Skeletal muscle cell (primary cell): ENCODE results near the gene COX20.
A peak's percentile ranks its signal among the peaks of the same experiment; 100 is the strongest.
"Not testable (repeated sequence)": the region's sequence is repeated elsewhere in the genome, so short reads cannot be mapped to it uniquely, and the experiment has no call there.

Experiments
- DNase-seq: peaks from one replicate; pipeline ENCODE4 v3.0.0-alpha.2; 2010; ENCODE audit warnings: low read depth
- H3K4me3 ChIP-seq: 2 replicates; pipeline ENCODE4 v1.5.1; 2011; ENCODE audit warnings: low read depth, mild to moderate bottlenecking, control low read depth, low read length, moderate library complexity

The COX20 gene, protein sequence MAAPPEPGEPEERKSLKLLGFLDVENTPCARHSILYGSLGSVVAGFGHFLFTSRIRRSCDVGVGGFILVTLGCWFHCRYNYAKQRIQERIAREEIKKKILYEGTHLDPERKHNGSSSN

DNA sequence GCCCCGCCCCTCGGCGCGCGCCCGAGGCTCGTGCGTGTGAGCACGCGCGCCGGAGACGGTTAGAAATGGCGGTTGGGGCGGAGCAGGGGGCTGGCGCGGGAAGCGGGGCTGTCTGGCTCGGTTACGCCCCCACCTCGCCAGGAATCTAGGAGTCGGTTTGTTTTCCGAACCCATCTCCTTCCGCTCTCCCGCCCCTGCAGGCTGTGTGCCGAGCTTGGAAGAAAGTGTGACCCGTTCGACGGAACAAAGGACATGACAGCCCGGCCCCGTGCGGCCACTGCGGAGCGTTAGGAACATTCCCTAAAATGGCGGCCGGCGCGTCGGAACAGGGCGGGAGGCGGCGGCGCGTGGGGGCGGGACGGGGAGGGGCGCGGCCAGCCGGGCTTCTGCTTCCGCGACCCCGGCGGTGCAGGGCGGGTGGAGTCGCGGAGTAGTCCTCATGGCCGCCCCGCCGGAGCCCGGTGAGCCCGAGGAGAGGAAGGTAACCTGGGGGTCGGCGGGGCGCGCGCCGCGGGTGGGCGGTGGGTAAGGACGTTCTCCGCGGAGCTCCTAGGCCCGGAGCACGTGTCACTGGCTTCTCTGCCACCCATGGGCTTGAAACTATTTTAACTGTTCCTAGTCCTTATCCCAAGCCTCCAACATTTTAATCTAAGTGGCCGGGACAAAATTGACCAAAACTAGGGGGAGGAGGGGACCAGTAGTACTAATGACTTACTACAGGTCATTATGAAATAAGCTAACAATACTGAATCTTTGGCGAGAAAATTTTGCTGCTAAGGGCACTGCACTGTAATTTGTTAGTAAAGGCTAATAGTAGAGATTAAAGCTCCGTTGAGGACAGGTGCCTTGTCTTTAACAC lies at the start of gene COX20:
Gene COX20 (plus strand): TSS at position 383 of the 859 bp plus-strand sequence. CDS start 57 bp downstream, at position 440.
- peak; percentile 69 for DNase-seq
- H3K4me3 ChIP-seq, result peak within 1 kb of the TSS; percentile 69

GRCh38 chr1:244788493-244789275 lies 46.8 kb upstream of the COX20 start:
- no peak for DNase-seq
- no peak overlapping the region for H3K4me3 ChIP-seq

DNA sequence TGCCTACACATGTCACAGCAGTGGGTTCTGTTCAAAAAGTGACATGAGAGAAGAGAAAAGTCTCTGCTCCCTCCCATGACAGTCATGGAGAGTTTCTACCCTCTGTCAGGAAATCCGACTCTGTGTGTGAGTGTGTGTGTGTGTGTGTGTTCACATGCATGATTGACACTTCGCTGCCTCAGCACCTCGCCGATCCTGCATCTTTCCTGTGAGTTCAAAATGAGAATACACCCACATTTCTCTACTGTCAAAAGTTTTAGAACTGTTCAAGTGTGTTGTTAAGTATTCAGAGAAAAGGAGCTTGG lies 46.2 kb upstream of the COX20 start:
- no peak overlapping the region for H3K4me3 ChIP-seq
- DNase-seq, result no peak

DNA sequence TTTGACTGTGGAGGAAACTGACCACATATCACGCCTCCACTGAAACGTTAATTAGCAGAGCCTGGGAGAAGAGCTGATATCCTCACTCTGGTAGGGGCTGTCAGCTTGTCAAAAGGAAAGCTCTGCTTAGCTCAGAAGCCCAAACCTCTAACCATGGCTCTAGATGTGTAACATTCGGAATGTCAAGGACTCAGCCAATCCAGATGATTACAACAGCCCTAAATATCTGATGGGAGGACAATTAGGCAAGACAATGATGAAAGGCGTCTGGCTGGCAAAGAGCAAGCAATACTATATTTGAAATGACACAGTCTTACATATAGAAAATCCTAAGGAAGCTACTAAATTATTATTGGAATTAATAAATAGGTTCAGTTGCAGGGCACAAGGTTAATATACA lies 45.7 kb upstream of the COX20 start:
- no peak for DNase-seq
- no peak overlapping the region for H3K4me3 ChIP-seq

GRCh38 chr1:244791061-244791460 lies 44.4 kb upstream of the COX20 start:
- H3K4me3 ChIP-seq, result no peak overlapping the region
- no peak for DNase-seq

DNA sequence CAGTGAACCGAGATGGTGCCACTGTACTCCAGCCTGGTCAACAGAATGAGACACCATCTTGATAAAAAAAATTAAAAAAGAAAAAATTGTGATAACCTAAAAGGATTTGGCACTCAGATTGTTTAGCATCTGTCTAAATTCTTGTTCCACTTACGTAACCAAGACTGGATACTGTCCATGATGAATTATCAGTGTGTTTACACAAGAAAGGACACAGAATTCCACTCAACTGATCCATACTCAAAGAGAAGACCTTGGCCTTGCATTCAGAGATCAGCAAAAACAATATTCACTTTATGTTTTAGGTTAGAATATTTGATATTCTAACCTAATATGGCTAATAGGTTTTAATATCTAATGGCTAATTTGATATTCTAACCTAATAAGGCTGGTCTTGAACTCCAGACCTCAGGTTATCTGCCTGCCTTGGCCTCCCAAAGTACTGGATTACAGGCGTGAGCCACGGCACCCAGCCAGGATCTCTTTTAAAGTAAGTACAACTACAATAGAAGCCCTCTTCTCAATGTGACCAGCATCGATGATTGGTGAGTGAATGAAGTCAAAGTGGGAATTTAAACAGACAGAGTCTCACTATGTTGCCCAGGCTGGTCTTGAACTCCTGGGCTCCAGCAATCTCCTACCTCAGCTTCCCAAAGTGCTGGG lies 43.1 kb upstream of the COX20 start:
- H3K4me3 ChIP-seq, result no peak overlapping the region
- DNase-seq, result no peak

DNA sequence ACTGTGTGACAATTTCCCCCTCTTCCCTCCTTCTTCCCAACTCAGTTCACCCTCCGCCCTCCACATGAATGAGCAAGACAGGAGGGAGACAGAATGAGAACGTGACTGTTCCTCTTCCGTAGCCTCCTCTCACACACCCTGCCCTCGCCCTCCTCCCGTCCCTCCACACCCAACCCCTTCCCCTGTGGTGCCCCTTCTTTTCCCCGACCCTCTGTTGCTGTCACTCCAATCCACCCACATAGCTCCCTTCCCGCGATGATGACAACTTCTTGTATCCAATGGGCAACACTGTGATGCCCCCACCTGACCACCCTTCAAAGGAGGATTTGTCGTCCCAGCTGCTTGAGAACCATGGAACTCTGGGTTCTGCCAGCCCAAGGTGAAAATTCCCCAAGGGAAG lies 41.4 kb upstream of the COX20 start:
- H3K4me3 ChIP-seq, result no peak overlapping the region
- DNase-seq, result no peak

- DNase-seq, H3K4me3 ChIP-seq: not testable (repeated sequence)
These were observed 40.9 kb upstream of the COX20 start for GRCh38 chr1:244794516-244794915.

GRCh38 chr1:244796719-244797406 lies 38.6 kb upstream of the COX20 start:
- H3K4me3 ChIP-seq, result no peak overlapping the region
- peak; percentile 14 for DNase-seq

DNA sequence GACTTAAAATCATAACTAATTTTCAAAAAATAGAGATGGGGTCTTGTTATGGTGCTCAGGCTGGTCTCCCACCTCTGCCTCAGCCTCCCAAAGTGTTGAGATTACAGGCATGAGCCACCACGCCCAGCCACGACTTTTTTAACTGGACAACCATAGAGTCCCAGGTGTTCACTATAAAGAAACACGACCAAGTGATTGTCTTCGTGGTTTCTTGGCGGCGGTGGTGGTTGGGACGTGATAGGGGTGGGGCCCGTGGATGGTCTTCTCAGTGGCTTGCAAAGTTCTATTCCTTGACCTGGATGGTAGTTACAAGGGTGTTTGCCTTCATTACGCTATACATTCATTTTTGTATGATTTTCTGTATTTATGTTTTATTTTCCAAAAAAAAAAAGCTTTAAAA lies 34.6 kb upstream of the COX20 start:
- no peak for DNase-seq
- no peak overlapping the region for H3K4me3 ChIP-seq

- DNase-seq, result no peak
- no peak overlapping the region for H3K4me3 ChIP-seq
These were observed 34.2 kb upstream of the COX20 start for GRCh38 chr1:244801246-244801645.

DNA sequence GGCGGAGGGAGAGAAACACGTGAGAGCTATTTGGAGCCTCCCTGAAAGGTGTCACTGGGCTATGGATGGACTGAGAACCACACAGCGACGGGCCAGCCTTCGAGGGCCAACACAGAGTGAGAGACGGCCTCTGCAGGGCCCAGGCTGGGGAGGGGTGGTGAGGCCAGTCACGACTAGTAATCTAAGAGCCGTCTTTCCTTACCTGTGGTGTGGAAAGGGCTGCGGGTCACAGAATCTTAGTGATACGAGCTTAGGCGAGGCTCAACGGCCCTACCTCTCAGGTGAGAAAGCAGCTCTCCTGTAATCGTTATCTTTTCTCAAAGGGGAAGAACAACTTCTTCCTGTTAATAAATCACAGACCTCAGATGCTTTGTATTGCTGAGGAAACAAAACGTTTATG lies 33.4 kb upstream of the COX20 start:
- no peak for DNase-seq
- H3K4me3 ChIP-seq, result no peak overlapping the region

DNA sequence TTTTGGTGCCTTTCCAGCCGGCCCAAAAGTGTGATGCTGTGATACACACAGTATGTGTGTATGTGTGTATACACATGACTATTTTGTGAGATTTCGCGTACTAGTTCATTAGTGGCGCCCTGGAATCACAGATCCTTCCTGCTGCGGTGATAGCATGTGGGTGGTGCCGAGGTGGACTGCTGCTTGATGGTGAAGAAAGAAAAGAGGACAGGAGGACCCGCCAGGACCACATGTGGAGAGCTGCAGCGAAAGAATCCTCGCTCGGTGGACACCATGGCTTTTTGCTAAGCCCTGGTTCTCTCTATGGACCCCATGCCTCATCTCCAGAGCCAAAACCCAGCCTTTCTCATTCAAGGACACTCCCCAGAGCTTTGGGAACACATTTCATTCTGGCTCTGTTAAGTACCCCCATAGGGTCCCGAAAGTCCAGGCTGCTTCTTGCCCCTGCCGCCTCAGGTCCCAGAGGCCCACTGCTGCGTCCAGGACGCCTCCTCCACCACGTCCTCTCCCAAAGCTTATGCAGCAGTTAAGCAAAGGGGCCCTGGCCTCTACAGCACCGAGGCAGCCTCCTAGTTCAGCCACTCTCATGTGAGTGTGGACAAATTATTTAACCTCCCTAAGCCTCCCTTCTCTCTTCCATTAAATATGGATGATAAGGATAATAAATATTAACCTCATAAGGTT lies 32.8 kb upstream of the COX20 start:
- H3K4me3 ChIP-seq, result no peak overlapping the region
- DNase-seq, result no peak

GRCh38 chr1:244804841-244805240 lies 30.6 kb upstream of the COX20 start:
- DNase-seq, result no peak
- H3K4me3 ChIP-seq, result no peak overlapping the region

DNA sequence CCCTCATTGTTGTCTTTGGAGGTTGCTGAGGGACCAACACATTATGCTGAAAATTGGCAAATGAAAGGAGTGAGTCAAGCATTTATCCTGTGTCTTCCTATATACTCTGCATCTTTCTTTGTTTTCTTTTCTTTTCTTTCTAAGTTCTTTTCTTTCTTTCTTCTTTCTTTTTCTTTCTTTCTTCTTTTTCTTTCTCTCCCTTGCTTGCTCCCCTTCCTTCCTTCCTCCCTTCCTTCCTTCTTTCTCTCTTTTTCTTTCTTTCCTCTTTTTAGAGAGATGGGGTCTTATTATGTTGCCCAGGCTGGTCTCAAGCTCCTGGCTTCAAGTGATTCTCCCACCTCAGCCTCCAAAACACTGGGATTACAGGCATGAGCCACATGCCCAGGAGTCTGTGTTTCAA lies 28.3 kb upstream of the COX20 start:
- no peak for DNase-seq
- no peak overlapping the region for H3K4me3 ChIP-seq

DNA sequence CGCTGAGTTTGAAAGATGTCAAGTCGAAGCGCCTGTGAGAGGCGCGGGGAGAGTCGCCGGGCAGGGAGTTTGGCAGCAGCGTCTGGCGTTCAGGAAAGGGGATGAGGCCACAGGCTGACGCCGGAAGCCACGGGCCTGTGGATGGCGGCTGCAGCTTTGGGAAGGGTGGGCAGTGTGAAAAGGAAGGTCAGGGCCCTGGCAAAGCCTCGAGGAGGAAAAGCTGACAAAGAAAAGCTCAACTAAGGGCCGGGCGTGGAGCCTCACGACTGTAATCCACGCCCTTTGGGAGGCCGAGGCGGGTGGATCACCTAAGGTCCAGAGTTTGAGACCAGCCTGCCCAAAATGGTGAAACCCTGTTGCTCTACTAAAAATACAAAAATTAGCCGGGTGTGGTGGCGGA lies 25.2 kb upstream of the COX20 start:
- H3K4me3 ChIP-seq, result no peak overlapping the region
- DNase-seq, result no peak

GRCh38 chr1:244813327-244813726 lies 22.1 kb upstream of the COX20 start:
- no peak overlapping the region for H3K4me3 ChIP-seq
- DNase-seq, result no peak

- no peak for DNase-seq
- no peak overlapping the region for H3K4me3 ChIP-seq
These were observed 19.8 kb upstream of the COX20 start for GRCh38 chr1:244815600-244816099.

- no peak for DNase-seq
- H3K4me3 ChIP-seq, result no peak overlapping the region
These were observed 18.0 kb upstream of the COX20 start for GRCh38 chr1:244817415-244817894.
